Daoy (cell line): ENCODE data around the gene PLEKHG3. TPM values are rescaled to one million over a fixed set of nuclear protein-coding genes. Genes with fewer than 3 reads are reported as not detected.
A peak's percentile ranks its signal among the peaks of the same experiment; 100 is the strongest.

Source experiments
- DNase-seq: peaks from one replicate; pipeline ENCODE4 v3.0.0-alpha.2; 2015; ENCODE audit warnings: low read depth
- total RNA-seq: library from RNA; depleted of rRNA; stranded (reverse); fragments of >200 nt; shearing (Covaris generic); gene quantifications from 2 replicates; pipeline ENCODE4 v1.2.3, GENCODE V29; 2014

PLEKHG3 gene
- total RNA-seq, 1 experiment from 2014 or later: 30.9 TPM

DNA sequence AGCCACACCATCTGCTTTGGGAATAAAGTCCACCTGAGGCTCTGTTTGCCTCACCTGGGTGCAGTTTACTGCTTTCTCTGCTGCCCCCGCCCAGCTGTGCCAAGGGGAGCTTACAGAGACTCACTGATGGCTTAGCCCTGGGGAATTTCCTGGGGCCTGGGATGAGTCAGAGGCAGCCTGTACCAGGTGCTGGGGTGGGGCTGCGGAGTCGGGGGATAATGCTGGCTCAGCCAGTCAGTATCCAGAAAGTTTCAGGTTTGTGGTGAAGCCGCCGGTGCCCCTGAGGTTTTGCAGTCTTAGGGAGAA, 22.3 kb downstream of the PLEKHG3 start:
- peak; percentile 91 for DNase-seq

DNA sequence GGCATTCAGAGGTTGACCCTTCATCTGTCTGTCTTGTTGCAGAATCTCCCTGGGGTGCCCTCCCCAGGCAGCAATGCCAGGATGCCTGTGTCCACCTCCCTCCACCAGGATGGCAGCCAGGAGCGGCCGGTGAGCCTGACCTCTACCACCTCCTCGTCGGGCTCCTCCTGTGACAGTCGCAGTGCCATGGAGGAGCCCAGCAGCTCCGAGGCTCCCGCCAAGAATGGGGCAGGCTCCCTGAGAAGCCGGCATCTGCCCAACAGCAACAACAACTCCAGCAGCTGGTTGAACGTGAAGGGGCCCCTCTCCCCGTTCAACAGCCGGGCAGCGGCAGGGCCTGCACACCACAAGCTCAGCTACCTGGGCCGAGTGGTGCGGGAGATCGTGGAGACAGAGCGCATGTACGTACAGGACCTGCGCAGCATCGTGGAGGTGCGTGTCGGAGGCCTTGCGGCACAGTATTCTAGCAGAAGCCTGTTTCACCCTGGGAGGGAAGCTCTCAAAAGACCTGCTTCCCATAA, 23.4 kb downstream of the PLEKHG3 start:
- DNase-seq: no peak

DNA sequence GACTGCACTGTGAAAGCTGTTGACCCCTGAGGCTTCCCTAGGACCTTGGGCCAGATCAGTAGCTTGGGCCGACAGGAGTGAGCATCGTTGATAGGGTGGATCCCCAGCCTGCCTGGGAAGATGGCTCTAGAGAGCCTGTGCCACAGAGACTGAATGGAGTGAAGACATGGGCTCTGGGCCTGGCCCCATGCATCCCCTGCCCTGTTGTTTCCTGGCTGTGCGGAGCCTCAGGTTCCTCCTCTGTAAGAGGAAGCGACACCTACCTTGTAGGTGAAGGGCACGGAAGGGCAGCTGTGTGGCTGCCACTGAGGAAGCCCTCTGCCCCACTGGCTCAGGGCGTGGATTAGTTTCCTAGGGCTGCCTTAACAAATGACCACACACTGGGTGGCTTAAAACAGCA, 23.9 kb downstream of the PLEKHG3 start:
- DNase-seq: no peak

DNA sequence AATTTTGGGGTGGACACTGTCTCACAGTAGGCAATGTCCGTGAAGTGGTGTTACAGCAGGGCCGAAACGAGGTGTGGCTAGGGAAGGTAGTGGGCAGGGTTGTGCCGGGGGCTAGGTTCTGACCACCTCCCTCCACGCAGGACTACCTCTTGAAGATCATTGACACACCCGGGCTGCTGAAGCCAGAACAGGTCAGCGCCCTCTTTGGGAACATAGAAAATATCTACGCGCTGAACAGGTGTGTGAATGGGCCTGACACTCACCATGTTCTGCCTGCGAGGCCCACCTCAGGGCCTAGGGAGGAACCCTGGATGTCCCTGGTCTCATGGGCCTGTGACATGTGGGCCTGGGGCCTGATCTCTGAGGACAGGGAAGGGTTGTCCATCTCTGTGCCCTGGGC, 24.6 kb downstream of the PLEKHG3 start:
- no peak for DNase-seq

DNA sequence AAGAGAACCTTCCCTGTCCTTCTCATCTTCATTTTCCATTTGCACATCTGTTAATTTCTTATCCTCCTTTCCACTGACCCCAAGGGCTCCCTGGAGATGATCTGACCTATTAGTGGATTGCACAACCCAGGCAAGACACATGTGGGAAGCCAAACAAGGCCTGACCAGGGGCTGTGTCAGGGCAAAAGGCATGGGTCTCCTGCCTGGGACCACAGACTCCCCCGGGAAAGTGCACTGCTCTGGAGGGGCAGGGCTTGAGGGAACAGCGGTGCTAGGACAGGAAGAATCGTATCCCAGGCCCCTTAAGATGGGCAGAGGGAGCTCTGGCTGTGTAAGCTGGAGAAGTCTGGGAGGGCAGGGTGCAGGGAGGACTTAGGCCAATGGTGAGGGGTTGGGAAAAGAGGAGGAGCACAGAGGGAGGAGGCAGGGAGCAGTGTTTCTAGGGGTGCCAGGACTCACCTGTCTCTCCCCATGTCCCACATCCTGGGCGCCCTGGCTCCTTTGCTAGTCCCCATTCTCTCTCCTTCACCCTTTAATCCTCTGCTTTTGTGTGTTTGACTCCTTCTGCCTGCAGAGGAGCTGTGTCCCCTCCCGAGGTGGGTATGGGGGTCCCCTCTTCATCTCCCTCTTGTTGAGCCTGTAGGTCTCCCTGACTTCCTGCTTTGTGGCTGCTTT, 25.3 kb downstream of the PLEKHG3 start:
- no peak for DNase-seq

DNA sequence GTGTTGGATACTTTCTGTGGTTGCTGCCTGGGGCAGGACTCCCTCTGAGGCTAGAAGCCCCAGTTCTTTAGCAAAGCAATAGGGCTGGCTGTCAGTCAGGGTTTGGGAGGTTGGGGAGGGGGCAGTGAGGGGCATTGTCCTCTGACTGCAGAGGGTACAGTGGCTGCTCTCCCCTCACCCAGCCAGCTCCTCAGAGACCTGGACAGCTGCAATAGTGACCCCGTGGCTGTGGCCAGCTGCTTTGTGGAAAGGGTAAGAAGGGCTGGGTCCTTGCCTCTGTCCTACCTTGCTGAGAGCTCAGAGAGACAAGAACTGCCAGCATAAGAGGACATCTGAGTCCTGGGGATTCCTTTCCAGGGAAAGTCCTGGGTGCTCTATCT, 25.8 kb downstream of the PLEKHG3 start:
- DNase-seq: no peak

DNA sequence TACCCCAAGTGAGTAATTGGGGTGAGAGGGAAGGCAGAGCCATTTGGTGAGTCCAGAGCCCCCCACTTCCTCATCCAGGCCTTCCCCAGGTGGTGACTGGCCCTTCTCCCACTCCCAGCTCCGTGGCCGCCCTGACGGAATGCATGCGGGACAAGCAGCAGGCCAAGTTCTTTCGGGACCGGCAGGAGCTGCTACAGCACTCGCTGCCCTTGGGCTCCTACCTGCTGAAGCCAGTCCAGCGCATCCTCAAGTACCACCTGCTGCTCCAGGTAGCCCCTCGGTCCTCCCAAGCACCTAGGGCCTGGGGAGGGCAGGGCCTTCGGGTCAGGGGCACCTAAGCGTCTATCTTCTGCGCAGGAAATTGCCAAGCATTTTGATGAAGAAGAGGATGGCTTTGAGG, 26.5 kb downstream of the PLEKHG3 start:
- no peak for DNase-seq

DNA sequence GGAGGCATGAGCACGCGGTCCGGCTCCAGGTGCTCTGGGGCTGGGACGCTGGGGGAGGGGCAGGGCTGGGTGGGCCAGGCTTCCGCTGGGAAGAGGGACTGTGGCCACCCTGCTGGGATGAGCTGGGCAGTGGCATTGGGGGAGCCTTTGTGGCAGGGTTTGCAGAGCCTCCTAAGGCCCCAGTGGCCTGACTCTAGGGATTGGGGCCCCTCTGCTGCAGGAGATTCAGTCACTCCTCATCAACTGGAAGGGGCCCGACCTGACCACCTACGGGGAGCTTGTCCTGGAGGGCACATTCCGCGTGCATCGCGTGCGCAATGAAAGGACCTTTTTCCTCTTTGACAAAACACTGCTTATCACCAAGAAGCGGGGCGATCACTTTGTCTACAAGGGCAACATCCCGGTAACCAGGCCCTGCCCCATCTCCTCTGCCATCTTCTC, 26.9 kb downstream of the PLEKHG3 start:
- no peak for DNase-seq

DNA sequence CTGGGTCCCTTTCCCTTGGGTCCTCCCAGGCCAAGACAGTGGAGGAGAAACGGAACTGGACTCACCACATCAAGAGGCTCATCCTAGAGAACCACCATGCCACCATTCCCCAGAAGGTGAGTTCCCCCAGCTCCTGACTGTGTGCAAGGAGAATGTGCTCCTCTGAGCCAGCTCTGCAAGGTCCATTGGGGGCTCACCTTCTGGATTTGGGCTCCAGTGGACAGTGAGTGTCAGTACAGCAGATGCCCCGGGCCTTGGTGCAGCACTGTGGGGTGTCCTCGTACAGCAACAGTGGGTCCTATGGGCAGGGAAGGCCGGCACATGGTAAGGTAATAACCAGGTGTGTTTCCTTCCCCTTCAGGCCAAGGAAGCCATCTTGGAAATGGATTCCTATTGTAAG, 27.8 kb downstream of the PLEKHG3 start:
- no peak for DNase-seq

DNA sequence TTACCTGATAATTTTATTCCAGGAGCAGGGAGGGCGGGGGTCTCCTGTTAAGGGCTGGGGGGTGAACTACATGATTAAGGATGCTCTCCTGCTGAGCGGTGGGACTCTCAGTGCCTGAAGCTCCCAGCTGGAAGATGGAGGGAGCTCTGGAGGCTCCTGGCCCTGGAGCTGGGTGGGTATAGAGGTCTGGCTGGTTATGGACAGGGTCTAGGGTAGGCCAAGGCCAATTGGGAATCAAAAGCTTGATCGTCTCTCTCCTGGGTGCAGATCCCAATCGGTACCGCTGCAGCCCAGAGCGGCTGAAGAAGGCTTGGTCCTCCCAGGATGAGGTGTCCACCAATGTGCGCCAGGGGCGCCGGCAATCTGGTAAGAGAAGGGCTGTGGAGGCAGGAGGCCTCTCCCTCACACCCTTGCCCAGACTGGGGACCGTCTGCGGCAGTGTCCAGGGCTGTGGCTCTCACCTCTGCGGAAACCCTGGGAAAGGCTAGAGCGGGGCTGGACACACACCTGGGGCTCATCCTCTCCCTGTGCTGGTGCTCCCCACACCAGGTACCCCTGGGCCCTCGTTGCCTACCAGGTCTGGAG, 28.4 kb downstream of the PLEKHG3 start:
- DNase-seq: no peak

DNA sequence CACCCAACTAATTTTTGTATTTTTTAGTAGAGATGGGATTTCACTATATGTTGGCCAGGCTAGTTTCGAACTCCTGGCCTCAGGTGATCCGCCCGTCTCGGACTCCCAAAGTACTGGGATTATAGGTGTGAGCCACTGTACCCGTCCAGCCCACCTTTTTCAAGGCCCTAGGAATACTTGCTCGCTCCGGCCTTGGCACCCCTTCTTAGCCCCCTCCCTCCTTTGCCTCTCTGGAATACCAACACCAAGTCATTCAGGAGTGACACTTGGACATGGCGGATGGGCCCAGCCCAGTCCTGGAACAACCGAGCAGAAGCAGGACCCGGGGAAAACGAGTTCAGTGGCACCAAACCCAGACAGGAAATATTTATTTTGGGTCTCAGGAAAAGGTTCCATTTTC, 29.1 kb downstream of the PLEKHG3 start:
- DNase-seq: no peak

DNA sequence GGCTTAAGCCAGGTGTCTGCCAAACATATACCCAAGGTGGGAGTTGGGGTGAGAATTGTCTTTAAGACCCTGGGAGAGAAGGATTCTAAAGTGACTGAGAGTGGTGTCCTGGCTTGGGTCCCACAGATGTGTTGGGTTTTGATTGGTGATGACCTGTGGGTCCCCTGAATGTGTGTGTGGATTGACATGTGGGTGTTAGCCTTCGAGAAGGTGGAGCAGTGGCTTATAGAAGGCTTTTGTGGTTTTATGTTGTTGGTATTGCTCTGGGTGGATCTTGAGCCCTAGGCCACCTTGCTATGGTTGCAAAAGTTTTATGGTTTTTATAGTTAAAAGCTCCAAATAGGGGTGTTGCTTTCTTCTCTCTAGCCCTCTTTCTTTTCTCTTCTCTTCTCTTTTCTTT, 29.7 kb downstream of the PLEKHG3 start:
- DNase-seq: no peak

DNA sequence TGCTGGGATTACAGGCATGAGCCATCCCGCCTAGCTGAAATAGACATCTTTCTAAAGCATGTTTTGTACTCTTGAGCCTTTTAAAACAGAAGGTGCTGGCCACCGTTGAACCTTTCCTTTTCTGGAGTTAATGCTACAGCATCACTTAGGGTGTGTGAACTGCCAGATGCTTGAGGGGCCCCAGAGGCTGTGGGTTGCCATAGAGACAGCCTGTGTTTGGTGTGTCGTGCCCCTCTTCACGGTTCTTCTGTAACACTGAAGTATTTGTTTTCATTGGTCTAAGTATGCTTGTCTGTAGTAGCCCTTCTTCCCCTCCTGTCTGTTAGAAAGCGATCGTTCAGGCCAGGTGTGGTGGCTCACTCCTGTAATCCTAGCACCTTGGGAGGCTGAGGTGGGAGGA, 30.8 kb downstream of the PLEKHG3 start:
- DNase-seq: no peak

DNA sequence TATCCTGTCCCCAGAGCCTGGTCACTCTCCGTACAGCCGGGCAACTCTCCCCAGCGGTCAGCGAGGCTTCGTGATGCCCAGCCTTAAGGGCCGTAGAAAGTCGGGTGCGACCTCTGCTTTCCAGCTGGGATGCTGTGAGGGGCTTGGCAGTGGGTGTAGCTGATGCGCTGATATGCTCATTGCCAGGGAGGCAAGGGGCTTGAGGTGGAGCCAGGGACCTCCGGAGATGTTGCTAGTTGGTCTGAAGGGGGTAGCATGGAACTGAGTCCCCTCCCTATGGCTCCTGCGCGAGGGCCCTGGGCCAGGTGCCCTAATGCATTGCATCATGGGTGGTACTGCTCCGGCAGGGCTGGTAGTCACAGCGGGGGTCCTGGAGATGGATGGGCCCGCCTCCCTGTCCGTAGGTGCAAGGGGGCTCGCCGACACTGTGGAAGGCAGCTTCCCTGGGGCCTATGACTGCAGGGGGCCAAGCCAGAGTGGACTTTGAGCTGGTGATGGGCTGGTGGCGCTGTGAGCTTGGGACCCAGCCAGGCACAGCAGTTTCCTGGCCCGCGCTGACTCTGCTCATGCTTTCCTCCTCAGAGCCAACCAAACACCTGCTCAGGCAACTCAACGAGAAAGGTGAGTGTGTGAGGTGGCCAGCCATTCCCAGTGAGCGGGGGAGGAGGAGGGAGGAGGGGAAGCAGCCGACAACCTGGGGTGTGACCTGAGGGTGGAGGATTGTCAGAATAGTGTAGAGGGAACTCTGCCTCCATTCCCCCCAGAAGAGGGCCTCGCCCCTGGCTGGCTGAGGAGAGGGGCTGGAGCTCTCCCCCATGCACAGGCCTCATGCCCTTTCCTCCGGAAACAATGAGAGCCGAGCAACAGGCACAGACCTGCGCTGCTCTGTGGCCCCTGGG, 32.3 kb downstream of the PLEKHG3 start:
- DNase-seq: no peak

DNA sequence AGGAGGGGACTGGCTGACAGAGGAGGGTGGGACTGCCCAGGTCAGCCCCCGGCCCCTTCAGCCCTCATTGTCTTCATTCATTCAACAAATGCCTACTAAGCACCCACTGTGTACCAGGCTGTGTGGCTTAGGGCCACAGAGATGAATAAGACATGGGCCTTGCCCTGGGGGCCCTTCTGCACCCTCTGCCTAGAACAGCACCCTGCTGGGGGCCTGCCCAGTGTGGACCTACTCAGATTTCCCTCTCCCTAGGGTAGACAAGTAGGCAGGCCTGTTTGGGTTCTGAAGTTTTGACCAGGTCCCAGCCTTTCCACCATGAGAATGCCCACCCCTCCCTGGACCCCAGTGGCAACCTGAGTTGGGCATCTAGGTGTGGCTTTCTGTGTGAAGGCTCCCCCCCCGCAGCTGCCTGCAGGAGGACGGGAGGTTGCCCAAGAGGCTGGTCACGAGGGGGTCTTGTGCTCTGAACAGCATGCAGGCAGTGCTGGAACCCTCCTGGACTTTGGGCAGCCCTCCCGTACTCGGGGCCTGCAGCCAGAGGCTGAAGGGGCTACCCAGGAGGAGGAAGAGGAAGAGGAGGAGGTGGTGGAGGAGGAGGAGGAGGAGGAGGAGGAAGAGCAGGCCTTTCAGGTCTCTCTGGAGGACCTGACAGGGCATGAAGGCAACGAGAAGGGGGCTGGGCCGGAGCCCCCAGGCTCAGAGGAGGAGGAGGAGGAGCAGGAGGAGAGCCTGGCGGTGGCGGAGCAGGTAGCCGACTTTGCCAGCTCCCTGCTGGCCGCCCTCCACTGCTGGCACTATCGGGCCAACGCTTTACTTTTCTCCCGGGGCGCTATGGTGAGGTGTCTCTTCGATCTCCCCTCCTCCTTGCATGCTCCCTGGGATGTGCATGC, 33.4 kb downstream of the PLEKHG3 start:
- DNase-seq: no peak

DNA sequence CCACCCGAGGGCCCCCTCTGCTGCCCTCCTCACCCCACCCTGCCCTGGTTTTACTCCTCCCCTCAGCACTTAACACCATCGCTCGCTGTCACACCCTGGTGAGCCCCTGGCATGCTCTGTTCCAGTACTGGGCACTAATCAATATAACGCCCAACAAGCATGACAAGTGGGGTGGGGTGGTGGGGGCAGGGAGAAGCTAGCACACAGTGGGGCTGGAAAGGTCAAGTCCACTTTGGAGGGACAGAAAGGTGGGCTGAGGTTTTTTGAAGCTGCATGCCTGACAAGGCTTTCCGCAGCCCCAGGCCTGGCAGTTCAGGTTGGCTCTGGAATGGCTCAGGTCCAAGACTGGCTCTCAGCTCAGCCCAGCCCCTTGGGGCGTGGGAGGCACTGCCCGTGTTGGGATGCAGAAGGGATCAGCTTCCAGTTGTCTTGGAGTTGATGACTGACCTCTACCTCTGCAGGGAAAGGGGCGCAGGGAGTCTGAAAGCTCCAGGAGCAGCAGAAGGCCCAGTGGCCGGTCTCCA, 34.1 kb downstream of the PLEKHG3 start:
- no peak for DNase-seq

DNA sequence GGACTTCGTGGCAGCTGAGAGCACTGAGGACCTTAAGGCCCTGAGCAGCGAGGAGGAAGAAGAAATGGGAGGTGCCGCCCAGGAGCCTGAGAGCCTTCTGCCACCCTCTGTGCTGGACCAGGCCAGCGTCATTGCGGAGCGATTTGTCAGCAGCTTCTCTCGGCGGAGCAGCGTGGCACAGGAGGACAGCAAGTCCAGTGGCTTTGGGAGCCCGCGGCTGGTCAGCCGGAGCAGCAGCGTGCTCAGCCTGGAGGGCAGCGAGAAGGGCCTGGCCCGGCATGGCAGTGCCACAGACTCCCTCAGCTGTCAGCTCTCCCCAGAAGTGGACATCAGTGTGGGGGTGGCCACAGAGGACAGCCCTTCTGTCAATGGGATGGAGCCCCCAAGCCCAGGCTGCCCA, 37.0 kb downstream of the PLEKHG3 start:
- DNase-seq: no peak

DNA sequence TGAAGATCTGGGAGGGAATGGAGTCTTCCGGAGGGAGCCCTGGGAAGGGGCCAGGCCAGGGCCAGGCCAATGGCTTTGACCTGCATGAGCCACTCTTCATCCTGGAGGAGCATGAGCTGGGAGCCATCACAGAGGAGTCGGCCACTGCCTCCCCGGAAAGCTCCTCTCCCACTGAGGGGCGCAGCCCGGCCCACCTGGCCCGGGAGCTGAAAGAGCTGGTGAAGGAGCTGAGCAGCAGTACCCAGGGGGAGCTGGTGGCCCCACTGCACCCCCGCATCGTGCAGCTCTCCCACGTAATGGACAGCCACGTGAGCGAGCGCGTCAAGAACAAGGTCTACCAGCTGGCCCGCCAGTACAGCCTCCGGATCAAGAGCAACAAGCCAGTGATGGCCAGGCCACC, 37.7 kb downstream of the PLEKHG3 start:
- DNase-seq: no peak

DNA sequence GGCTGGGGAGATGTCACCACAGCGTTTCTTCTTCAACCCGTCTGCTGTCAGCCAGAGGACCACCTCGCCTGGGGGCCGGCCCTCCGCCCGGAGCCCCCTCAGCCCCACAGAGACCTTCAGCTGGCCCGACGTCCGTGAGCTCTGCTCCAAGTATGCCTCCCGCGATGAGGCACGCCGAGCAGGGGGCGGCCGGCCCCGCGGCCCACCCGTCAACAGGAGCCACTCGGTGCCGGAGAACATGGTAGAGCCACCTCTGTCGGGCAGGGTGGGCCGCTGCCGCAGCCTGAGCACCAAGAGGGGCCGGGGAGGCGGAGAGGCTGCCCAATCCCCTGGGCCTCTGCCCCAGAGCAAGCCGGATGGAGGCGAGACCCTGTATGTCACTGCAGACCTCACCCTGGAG, 38.8 kb downstream of the PLEKHG3 start:
- DNase-seq: no peak

DNA sequence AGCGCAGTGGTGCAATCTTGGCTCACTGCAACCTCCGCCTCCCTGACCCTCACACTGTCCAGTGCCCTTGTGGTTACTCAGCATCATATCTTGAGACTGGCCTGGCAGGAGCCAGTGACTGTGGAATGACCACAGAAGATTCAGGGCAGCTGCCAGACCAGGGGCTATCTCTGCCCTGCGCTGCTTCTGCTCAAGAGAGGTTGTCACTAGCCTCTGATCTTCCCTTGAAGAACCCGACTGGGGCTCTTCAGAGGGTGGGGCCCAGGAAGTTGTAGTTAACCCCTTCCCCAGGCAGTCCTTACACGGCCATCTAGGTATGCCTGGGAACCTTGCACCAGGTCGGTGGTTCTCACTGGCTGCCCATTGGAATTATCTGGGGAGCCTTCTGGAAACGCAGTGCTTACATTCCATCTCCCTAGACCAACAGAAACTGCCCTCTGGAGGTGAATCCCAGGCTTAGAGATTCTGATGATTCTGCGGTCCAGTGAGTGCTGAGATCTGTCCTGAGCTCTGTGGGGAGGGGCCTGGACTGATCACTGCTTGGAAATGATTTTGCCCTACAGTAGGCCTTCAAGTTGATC, 41.4 kb downstream of the PLEKHG3 start:
- DNase-seq: no peak
